Fibroblast of pulmonary artery (primary cell): ENCODE measurements around the gene COL18A1.

ENCODE experiments used
- DNase-seq: peaks from one replicate; pipeline ENCODE4 v3.0.0-alpha.2; 2010; ENCODE audit warnings: low read depth
- H3K4me3 ChIP-seq: replicated peaks from 2 replicates; pipeline ENCODE4 v1.5.1; 2011; ENCODE audit warnings: low read depth, mild to moderate bottlenecking, control low read depth, low read length, moderate library complexity
- CTCF ChIP-seq: IDR thresholded peaks from 2 replicates; pipeline ENCODE4 v1.5.1; 2011; ENCODE audit warnings: mild to moderate bottlenecking, control low read depth, low read length, inconsistent platforms; ENCODE audit errors: missing control alignments

COL18A1 gene

GRCh38 chr21:45482899-45483821 is 78.2 kb downstream of the COL18A1 start:
- no peak for TF ChIP-seq CTCF
- no peak overlapping the region for H3K4me3 ChIP-seq
- no peak for DNase-seq

GRCh38 chr21:45484318-45484717 is 79.4 kb downstream of the COL18A1 start:
- no peak for DNase-seq
- no peak for TF ChIP-seq CTCF
- H3K4me3 ChIP-seq: no peak overlapping the region

GRCh38 chr21:45485686-45486442 is 80.9 kb downstream of the COL18A1 start:
- H3K4me3 ChIP-seq: no peak overlapping the region
- TF ChIP-seq CTCF: no peak
- no peak for DNase-seq

- TF ChIP-seq CTCF: no peak
- DNase-seq: no peak
- H3K4me3 ChIP-seq: no peak overlapping the region
Measured at GRCh38 chr21:45486443-45487160, 81.6 kb downstream of the COL18A1 start.

- H3K4me3 ChIP-seq: no peak overlapping the region
- no peak for TF ChIP-seq CTCF
- no peak for DNase-seq
Measured at GRCh38 chr21:45487161-45487806, 82.3 kb downstream of the COL18A1 start.

- DNase-seq: no peak
- TF ChIP-seq CTCF: no peak
- H3K4me3 ChIP-seq: no peak overlapping the region
Measured at GRCh38 chr21:45487891-45488600, 83.1 kb downstream of the COL18A1 start.
